IgD-negative memory B cell (primary cell): ENCODE measurements around the gene IL23A. TPM values are rescaled to one million over a fixed set of nuclear protein-coding genes. Genes with fewer than 3 reads are reported as not detected.

ENCODE experiments used
- polyA plus RNA-seq: library from polyadenylated mRNA; unstranded; fragments of 300-500 nt; fragmentation: Illumina TruSeq; gene quantifications from one replicate; pipeline ENCODE4 v1.2.3, GENCODE V29; 2021

IL23A gene
- polyA plus RNA-seq, 1 donor from 2014 or later = 12.4 TPM

Other genes with a start within 250 kb of the IL23A start
- 112 TPM for gene PA2G4, start 234.3 kb upstream of the IL23A start, polyA plus RNA-seq
- 8,874 TPM for gene RPL41, start 222.3 kb upstream of the IL23A start, polyA plus RNA-seq
- 2.9 TPM for gene ZC3H10, start 220.6 kb upstream of the IL23A start, polyA plus RNA-seq
- gene ESYT1, start 210.6 kb upstream of the IL23A start, polyA plus RNA-seq = 156 TPM
- gene MYL6B, start 186.3 kb upstream of the IL23A start, polyA plus RNA-seq = 25.2 TPM
- 1,656 TPM for gene MYL6, start 180.5 kb upstream of the IL23A start, polyA plus RNA-seq
- 81.9 TPM for gene SMARCC2, start 149.4 kb upstream of the IL23A start, polyA plus RNA-seq
- gene RNF41, start 117.0 kb upstream of the IL23A start, polyA plus RNA-seq = 104 TPM
- gene NABP2, start 114.5 kb upstream of the IL23A start, polyA plus RNA-seq = 6.5 TPM
- gene SLC39A5, start 108.8 kb upstream of the IL23A start, polyA plus RNA-seq = not detected
- 19.6 TPM for gene ANKRD52, start 80.5 kb upstream of the IL23A start, polyA plus RNA-seq
- 15.1 TPM for gene COQ10A, start 71.9 kb upstream of the IL23A start, polyA plus RNA-seq
- 79.3 TPM for gene CS, start 38.6 kb upstream of the IL23A start, polyA plus RNA-seq
- 160 TPM for gene CNPY2, start 22.9 kb upstream of the IL23A start, polyA plus RNA-seq
- 5.5 TPM for gene PAN2, start 4.9 kb upstream of the IL23A start, polyA plus RNA-seq
- 87.7 TPM for gene STAT2, start 21.2 kb downstream of the IL23A start, polyA plus RNA-seq
- not detected for gene APOF, start 24.0 kb downstream of the IL23A start, polyA plus RNA-seq
- 14.3 TPM for gene TIMELESS, start 110.5 kb downstream of the IL23A start, polyA plus RNA-seq
- not detected for gene MIP, start 115.8 kb downstream of the IL23A start, polyA plus RNA-seq
- gene SPRYD4, start 129.7 kb downstream of the IL23A start, polyA plus RNA-seq = 1.3 TPM
- gene GLS2, start 149.3 kb downstream of the IL23A start, polyA plus RNA-seq = 3.8 TPM
- gene RBMS2, start 182.9 kb downstream of the IL23A start, polyA plus RNA-seq = 0.28 TPM